Astrocyte of the cerebellum (primary cell): ENCODE measurements around the gene CHTF18.
"Not testable (repeated sequence)": the region's sequence is repeated elsewhere in the genome, so short reads cannot be mapped to it uniquely, and the experiment has no call there.

Experiments
- DNase-seq: peaks from one replicate; pipeline ENCODE4 v3.0.0-alpha.2; 2011; ENCODE audit warnings: low read depth
- H3K4me3 ChIP-seq: 2 replicates; pipeline ENCODE4 v1.5.1; 2011; ENCODE audit warnings: mild to moderate bottlenecking, low read depth, low read length, moderate library complexity
- CTCF ChIP-seq: IDR thresholded peaks from 2 replicates; pipeline ENCODE4 v1.5.1; 2012; ENCODE audit warnings: low read length, low read depth, moderate library complexity, mild to moderate bottlenecking; ENCODE audit errors: missing control alignments
- in situ Hi-C: cut with HindIII; loops from 2 replicates; pipeline ENCODE4 v1.10.0; 2017; ENCODE audit warnings: low sequenced_read_pairs

CHTF18 gene

GRCh38 chr16:751152-752006 lies 37.0 kb upstream of the CHTF18 start:
- no peak for DNase-seq
- in situ Hi-C loops: no loop called here
- no peak for TF ChIP-seq CTCF
- no peak overlapping the region for H3K4me3 ChIP-seq

GRCh38 chr16:752007-752312 lies 36.5 kb upstream of the CHTF18 start:
- no peak overlapping the region for H3K4me3 ChIP-seq
- no peak for DNase-seq
- in situ Hi-C loops: no loop called here
- TF ChIP-seq CTCF: no peak

- in situ Hi-C loops, DNase-seq, H3K4me3 ChIP-seq: not testable (repeated sequence)
These were observed 34.3 kb upstream of the CHTF18 start for GRCh38 chr16:754121-754607.

GRCh38 chr16:754656-755055 lies 33.8 kb upstream of the CHTF18 start:
- no peak for DNase-seq
- no peak for TF ChIP-seq CTCF
- no peak overlapping the region for H3K4me3 ChIP-seq
- in situ Hi-C loops: no loop called here

- in situ Hi-C loops: no loop called here
These were observed 32.0 kb upstream of the CHTF18 start for GRCh38 chr16:756428-756827.

GRCh38 chr16:759110-759910 lies 29.1 kb upstream of the CHTF18 start:
- no peak for TF ChIP-seq CTCF
- in situ Hi-C loops: no loop called here
- no peak overlapping the region for H3K4me3 ChIP-seq
- DNase-seq: no peak

More at GRCh38 chr16:756428-756827, 32.0 kb upstream of the CHTF18 start:
- no peak for DNase-seq
- no peak overlapping the region for H3K4me3 ChIP-seq
- TF ChIP-seq CTCF: no peak

GRCh38 chr16:760065-760464 lies 28.4 kb upstream of the CHTF18 start:
- TF ChIP-seq CTCF: no peak
- DNase-seq: no peak
- no peak overlapping the region for H3K4me3 ChIP-seq
- in situ Hi-C loops: no loop called here
